A549 (cell line): ENCODE results near the gene SDSL.

Experiments
- EP300 ChIP-seq, 2 experiments: fragments of >200 bp; sonication (Bioruptor Twin); formaldehyde crosslinking; IDR thresholded peaks; 2 replicates in 1 of 2; 3 replicates in 1 of 2; pipeline ENCODE4 v1.6.1; 2016 to 2017
- JUN ChIP-seq, 2 experiments: fragments of >200 bp; sonication (Bioruptor Twin); formaldehyde crosslinking; IDR thresholded peaks; 2 replicates in 1 of 2; 3 replicates in 1 of 2; pipeline ENCODE4 v1.6.1; 2016 to 2017
- NR3C1 ChIP-seq: fragments of >200 bp; sonication (Bioruptor Twin); formaldehyde crosslinking; IDR thresholded peaks from 3 replicates; pipeline ENCODE4 v1.6.1; 2017
- POLR2A ChIP-seq: IDR thresholded peaks from 2 replicates; pipeline ENCODE4 v1.6.1; 2012; ENCODE audit warnings: mild to moderate bottlenecking, low read length
- RFX5 ChIP-seq: fragments of 450-650 bp; IDR thresholded peaks from 2 replicates; pipeline ENCODE4 v1.7.1; 2014; ENCODE audit warnings: antibody characterized with exemption, mild to moderate bottlenecking, moderate library complexity
- SMC3 ChIP-seq: fragments of >200 bp; sonication (Bioruptor Twin); formaldehyde crosslinking; IDR thresholded peaks from 3 replicates; pipeline ENCODE4 v1.6.1; 2018; ENCODE audit warnings: inconsistent platforms
- TP53 ChIP-seq: fragments of 250-450 bp; sonication (Bioruptor Pico); IDR thresholded peaks from 2 replicates; pipeline ENCODE4 v1.5.0; 2021; ENCODE audit warnings: mild to moderate bottlenecking, moderate library complexity
- TF ChIP-seq, protein P1 (sequence below): fragments of >200 bp; sonication (Bioruptor Twin); formaldehyde crosslinking; IDR thresholded peaks from 3 replicates; pipeline ENCODE4 v1.5.1; 2016
- TF ChIP-seq, protein P2 (sequence below): fragments of 150-350 bp; IDR thresholded peaks from 2 replicates; pipeline ENCODE4 v1.6.1; 2014; ENCODE audit warnings: low read depth, mild to moderate bottlenecking, low read length

DNA sequence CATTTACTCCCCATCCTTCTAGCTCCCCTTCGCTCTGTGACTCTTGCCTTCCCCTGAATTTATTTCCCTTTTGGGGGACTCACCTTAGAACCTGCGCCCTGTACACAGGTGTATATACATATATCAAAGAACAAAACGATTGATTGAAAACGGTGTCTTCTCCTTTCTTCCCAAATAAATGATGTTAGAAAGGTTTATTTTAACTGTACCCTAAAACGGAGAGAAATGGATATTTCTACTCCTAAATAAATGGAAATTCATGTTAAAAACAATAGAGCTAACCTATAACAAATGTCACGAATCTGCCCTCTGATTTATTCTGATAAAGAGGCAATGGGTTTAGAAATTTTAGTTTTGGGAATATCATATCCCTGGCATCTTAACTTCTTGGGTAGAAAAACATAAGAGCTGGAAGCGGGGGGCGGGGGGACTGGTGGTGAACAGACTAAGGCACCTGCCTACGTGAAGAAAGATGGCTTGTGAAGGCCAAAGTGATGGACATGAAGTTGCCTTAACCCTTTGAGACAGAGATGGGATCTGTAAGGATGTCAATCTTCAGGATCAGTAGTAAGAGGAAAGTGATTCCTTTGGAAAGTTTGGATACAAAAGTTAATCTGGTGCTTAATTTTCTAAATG lies 58.3 kb downstream of the SDSL start:
- TF ChIP-seq, protein P1, sequence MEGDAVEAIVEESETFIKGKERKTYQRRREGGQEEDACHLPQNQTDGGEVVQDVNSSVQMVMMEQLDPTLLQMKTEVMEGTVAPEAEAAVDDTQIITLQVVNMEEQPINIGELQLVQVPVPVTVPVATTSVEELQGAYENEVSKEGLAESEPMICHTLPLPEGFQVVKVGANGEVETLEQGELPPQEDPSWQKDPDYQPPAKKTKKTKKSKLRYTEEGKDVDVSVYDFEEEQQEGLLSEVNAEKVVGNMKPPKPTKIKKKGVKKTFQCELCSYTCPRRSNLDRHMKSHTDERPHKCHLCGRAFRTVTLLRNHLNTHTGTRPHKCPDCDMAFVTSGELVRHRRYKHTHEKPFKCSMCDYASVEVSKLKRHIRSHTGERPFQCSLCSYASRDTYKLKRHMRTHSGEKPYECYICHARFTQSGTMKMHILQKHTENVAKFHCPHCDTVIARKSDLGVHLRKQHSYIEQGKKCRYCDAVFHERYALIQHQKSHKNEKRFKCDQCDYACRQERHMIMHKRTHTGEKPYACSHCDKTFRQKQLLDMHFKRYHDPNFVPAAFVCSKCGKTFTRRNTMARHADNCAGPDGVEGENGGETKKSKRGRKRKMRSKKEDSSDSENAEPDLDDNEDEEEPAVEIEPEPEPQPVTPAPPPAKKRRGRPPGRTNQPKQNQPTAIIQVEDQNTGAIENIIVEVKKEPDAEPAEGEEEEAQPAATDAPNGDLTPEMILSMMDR: no peak
- TF ChIP-seq, protein P2, sequence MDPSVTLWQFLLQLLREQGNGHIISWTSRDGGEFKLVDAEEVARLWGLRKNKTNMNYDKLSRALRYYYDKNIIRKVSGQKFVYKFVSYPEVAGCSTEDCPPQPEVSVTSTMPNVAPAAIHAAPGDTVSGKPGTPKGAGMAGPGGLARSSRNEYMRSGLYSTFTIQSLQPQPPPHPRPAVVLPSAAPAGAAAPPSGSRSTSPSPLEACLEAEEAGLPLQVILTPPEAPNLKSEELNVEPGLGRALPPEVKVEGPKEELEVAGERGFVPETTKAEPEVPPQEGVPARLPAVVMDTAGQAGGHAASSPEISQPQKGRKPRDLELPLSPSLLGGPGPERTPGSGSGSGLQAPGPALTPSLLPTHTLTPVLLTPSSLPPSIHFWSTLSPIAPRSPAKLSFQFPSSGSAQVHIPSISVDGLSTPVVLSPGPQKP: no peak
- TF ChIP-seq JUN (IDR thresholded peaks at IDR 0.05) (no peak), EP300 (IDR thresholded peaks at IDR 0.05) (no peak), POLR2A (no peak), TP53 (CRISPR knock-in tag) (no peak), NR3C1 (no peak), SMC3 (no peak), RFX5 (no peak)
